IMR-90 (cell line): Measurements from ENCODE around the gene LPCAT4. TPM values are rescaled to one million over a fixed set of nuclear protein-coding genes. Genes with fewer than 3 reads are reported as not detected.

ENCODE experiments used
- ATAC-seq: fragments of 200-7000 bp; cut with Tn5 transposase; 2 replicates; pipeline ENCODE4 v1.9.1; 2020; ENCODE audit warnings: low read depth, mild to moderate bottlenecking, moderate library complexity
- BruUV-seq: library from RNA; stranded (reverse); fragments of 400-500 nt; replicated peaks from 2 replicates; lab custom pipeline; 2021; lab: Mats Ljungman, UMichigan
- CTCF ChIA-PET: fragments of 300-600 bp; formaldehyde crosslinking; extraction: SDS; loops from one replicate; lab custom pipeline; 2021; ENCODE audit warnings: antibody characterized with exemption; lab: Yijun Ruan, JAX
- POLR2A ChIA-PET: fragments of 300-600 bp; sonication (Branson Sonifier 250); formaldehyde crosslinking; loops from one replicate; lab custom pipeline; 2022; ENCODE audit warnings: antibody characterized with exemption; ENCODE audit not compliant: unreplicated experiment; lab: Charles Lee
- DNase-seq: peaks from one replicate; pipeline ENCODE4 v3.0.0; 2013
- H2AFZ ChIP-seq: replicated peaks from 2 replicates; pipeline ENCODE3; 2013; ENCODE audit warnings: low read length, mild to moderate bottlenecking; ENCODE audit not compliant: poor library complexity
- H2AK5ac ChIP-seq: 2 replicates; pipeline ENCODE4 v1.6.1; 2013; ENCODE audit warnings: low read depth, low read length, inconsistent platforms
- H2AK9ac ChIP-seq: replicated peaks from 2 replicates; pipeline ENCODE3; 2013; ENCODE audit warnings: mild to moderate bottlenecking, low read depth, low read length, moderate library complexity; ENCODE audit not compliant: poor library complexity
- H2BK120ac ChIP-seq: 2 replicates; pipeline ENCODE4 v1.6.1; 2013; ENCODE audit warnings: low read depth, low read length, inconsistent platforms
- H2BK15ac ChIP-seq: 3 replicates; pipeline ENCODE4 v1.6.1; 2013; ENCODE audit warnings: low read depth, low read length, inconsistent platforms
- H2BK20ac ChIP-seq: 2 replicates; pipeline ENCODE4 v1.6.1; 2013; ENCODE audit warnings: low read depth, mild to moderate bottlenecking, inconsistent platforms, low read length, moderate library complexity
- H2BK5ac ChIP-seq: 2 replicates; pipeline ENCODE4 v1.6.1; 2013; ENCODE audit warnings: mild to moderate bottlenecking, low read depth, low read length, inconsistent platforms; ENCODE audit not compliant: poor library complexity, severe bottlenecking
- H3K14ac ChIP-seq: replicated peaks from 2 replicates; pipeline ENCODE4 v1.6.1; 2013; ENCODE audit warnings: low read depth, low read length, inconsistent platforms
- H3K18ac ChIP-seq: 2 replicates; pipeline ENCODE4 v1.6.1; 2013; ENCODE audit warnings: low read depth, low read length, control low read depth
- H3K23ac ChIP-seq: 2 replicates; pipeline ENCODE4 v1.6.1; 2013; ENCODE audit warnings: low read depth, low read length, inconsistent platforms
- H3K27ac ChIP-seq: 2 replicates; pipeline ENCODE4 v1.5.1; 2013; ENCODE audit warnings: mild to moderate bottlenecking, control low read depth, low read length; ENCODE audit not compliant: insufficient read depth
- H3K27me3 ChIP-seq: 2 replicates; pipeline ENCODE4 v1.6.1; 2013; ENCODE audit warnings: low read length; ENCODE audit not compliant: control insufficient read depth, insufficient read depth
- H3K36me3 ChIP-seq: 2 replicates; pipeline ENCODE4 v1.6.1; 2013; ENCODE audit warnings: low read length, mixed read lengths; ENCODE audit not compliant: control insufficient read depth, insufficient read depth
- H3K4ac ChIP-seq: 2 replicates; pipeline ENCODE4 v1.6.1; 2013; ENCODE audit warnings: low read depth, low read length, inconsistent platforms
- H3K4me1 ChIP-seq: 2 replicates; pipeline ENCODE4 v1.6.1; 2013; ENCODE audit warnings: low read length, mixed read lengths; ENCODE audit not compliant: control insufficient read depth, insufficient read depth
- H3K4me2 ChIP-seq: 2 replicates; pipeline ENCODE4 v1.6.1; 2013; ENCODE audit warnings: low read depth, mild to moderate bottlenecking, control low read depth, low read length, moderate library complexity
- H3K4me3 ChIP-seq: 2 replicates; pipeline ENCODE4 v1.5.1; 2013; ENCODE audit warnings: low read depth, mild to moderate bottlenecking, control low read depth, low read length, moderate library complexity; ENCODE audit not compliant: insufficient read depth
- H3K56ac ChIP-seq: 2 replicates; pipeline ENCODE4 v1.6.1; 2013; ENCODE audit warnings: low read length, inconsistent platforms; ENCODE audit not compliant: insufficient read depth; ENCODE audit errors: extremely low read depth
- H3K79me1 ChIP-seq, 2 experiments: 2 replicates each; pipeline ENCODE4 v1.6.1; 2013; ENCODE audit warnings: low read length in 2 of 2, inconsistent platforms in 1 of 2, low read depth in 1 of 2
- H3K9ac ChIP-seq: 2 replicates; pipeline ENCODE4 v1.6.1; 2013; ENCODE audit warnings: low read depth, low read length, control low read depth
- H3K9me1 ChIP-seq: 2 replicates; pipeline ENCODE4 v1.6.1; 2013; ENCODE audit warnings: low read length, inconsistent platforms; ENCODE audit not compliant: insufficient read depth
- H3K9me3 ChIP-seq: 2 replicates; pipeline ENCODE4 v1.6.1; 2013; ENCODE audit warnings: low read length; ENCODE audit not compliant: control insufficient read depth, insufficient read depth
- H4K20me1 ChIP-seq: 2 replicates; pipeline ENCODE4 v1.6.1; 2013; ENCODE audit warnings: low read length, inconsistent platforms; ENCODE audit not compliant: insufficient read depth
- H4K5ac ChIP-seq: 2 replicates; pipeline ENCODE4 v1.6.1; 2013; ENCODE audit warnings: mild to moderate bottlenecking, low read depth, low read length, control low read depth
- H4K8ac ChIP-seq, 2 experiments: 2 replicates each; pipeline ENCODE4 v1.6.1; 2013; ENCODE audit warnings: low read depth in 2 of 2, low read length in 2 of 2, control low read depth in 1 of 2, inconsistent platforms in 1 of 2
- H4K91ac ChIP-seq: 2 replicates; pipeline ENCODE4 v1.6.1; 2013; ENCODE audit warnings: low read depth, low read length, inconsistent platforms; ENCODE audit not compliant: insufficient read depth
- BHLHE40 ChIP-seq: fragments of 150-350 bp; IDR thresholded peaks from 2 replicates; pipeline ENCODE4 v1.6.1; 2016; ENCODE audit warnings: mild to moderate bottlenecking, low read depth, low read length
- CEBPB ChIP-seq: IDR thresholded peaks from 2 replicates; pipeline ENCODE4 v1.6.1; 2012; ENCODE audit warnings: low read depth, low read length, improper control_type of control experiment
- CHD1 ChIP-seq: IDR thresholded peaks from 2 replicates; pipeline ENCODE4 v1.6.1; 2012; ENCODE audit warnings: low read depth, low read length, improper control_type of control experiment
- MXI1 ChIP-seq: IDR thresholded peaks from 2 replicates; pipeline ENCODE4 v1.6.1; 2012; ENCODE audit warnings: low read depth, mild to moderate bottlenecking, low read length, moderate library complexity, borderline replicate concordance
- NFE2L2 ChIP-seq: fragments of 150-350 bp; IDR thresholded peaks from 2 replicates; pipeline ENCODE4 v1.6.1; 2016; ENCODE audit warnings: low read depth, mild to moderate bottlenecking, low read length
- POLR2A ChIP-seq: IDR thresholded peaks from 2 replicates; pipeline ENCODE4 v1.6.1; 2012; ENCODE audit warnings: mild to moderate bottlenecking, low read depth, low read length
- RAD21 ChIP-seq: IDR thresholded peaks from 2 replicates; pipeline ENCODE4 v1.6.1; 2012; ENCODE audit warnings: low read length, improper control_type of control experiment
- RCOR1 ChIP-seq: IDR thresholded peaks from 2 replicates; pipeline ENCODE4 v1.6.1; 2012; ENCODE audit warnings: mild to moderate bottlenecking, low read length, improper control_type of control experiment; ENCODE audit not compliant: insufficient replicate concordance
- SMC3 ChIP-seq: fragments of 150-350 bp; IDR thresholded peaks from 2 replicates; pipeline ENCODE4 v1.6.1; 2016; ENCODE audit warnings: low read depth, mild to moderate bottlenecking, antibody characterized with exemption, low read length, moderate library complexity
- WGBS, 2 experiments: methylation state at CpG; one replicate each; pipeline versions ENCODE4 v1.1.5 to v1.1.7; 2013; ENCODE audit warnings: missing lambda C conversion rate in 2 of 2; ENCODE audit not compliant: insufficient read length in 1 of 2; ENCODE audit errors: extremely low coverage in 2 of 2; 5-methylcytosine and 5-hydroxymethylcytosine counted together
- dilution Hi-C: fragments of 300-500 bp; cut with HindIII; formaldehyde crosslinking; loops from one replicate; pipeline ENCODE4 v1.14.3; 2018; ENCODE audit warnings: low sequenced_read_pairs; ENCODE audit not compliant: unreplicated experiment
- in situ Hi-C: fragments of 300-500 bp; cut with MboI; formaldehyde crosslinking; loops from 3 replicates; pipeline ENCODE4 v1.14.3; 2019; ENCODE audit warnings: low sequenced_read_pairs, inconsistent platforms, mixed read lengths
- intact Hi-C: fragments of 100-400 bp; cut with micrococcal nuclease; formaldehyde crosslinking; loops from 2 replicates; pipeline ENCODE4 v1.10.0; 2022
- polyA plus RNA-seq, 3 experiments: library from polyadenylated mRNA; depleted of rRNA; stranded (reverse); fragments of >200 nt; gene quantifications; 2 replicates each; pipeline ENCODE4 v1.2.3, GENCODE V29; 2012; ENCODE audit warnings: low replicate concordance in 1 of 3
- total RNA-seq: library from RNA; depleted of rRNA; stranded (reverse); fragments of >200 nt; gene quantifications from 2 replicates; pipeline ENCODE4 v1.2.3, GENCODE V29; 2012
- TF ChIP-seq, protein P1 (sequence below): conservative IDR thresholded peaks from 2 replicates; pipeline ENCODE4 v1.5.1; 2012; ENCODE audit warnings: mild to moderate bottlenecking, low read depth, low read length, improper control_type of control experiment

Gene LPCAT4
- total and polyA plus RNA-seq, 2 of the 4 experiments (the other 2 are of a cell fraction): 3.8 to 44.4 TPM

DNA sequence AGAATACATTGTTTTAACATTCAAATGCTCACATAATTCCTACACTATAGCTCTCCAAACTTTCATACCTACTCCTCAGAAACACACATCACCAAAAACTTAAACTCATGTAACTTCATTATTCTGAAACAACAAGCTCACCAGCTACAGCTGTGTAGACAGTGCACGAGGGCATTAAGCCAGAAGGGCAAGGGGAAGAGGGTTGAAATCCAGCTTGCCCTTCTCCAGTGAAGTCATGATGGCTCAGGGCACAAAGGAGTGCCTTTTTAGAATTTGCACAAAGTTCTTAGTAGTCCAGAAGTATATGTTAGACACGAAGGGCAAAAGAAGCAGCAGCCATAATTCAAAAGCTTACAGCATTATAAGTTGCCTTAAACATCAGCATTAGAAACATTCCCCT, 38.0 kb downstream of the LPCAT4 start:
- POLR2A ChIA-PET: interaction anchor here (0.6 kb wide), 2 partner anchors 8 to 43 kb away, joined by 3 read pairs; no protein-coding TSS in a partner anchor
- no peaks in the 10 kb centered on the region for H3K9me1 ChIP-seq
- intact Hi-C loops: no loop called here

More for the DNA sequence above, 38.0 kb downstream of the LPCAT4 start:
- no peak overlapping the region for H4K8ac ChIP-seq
- no peaks in the 10 kb centered on the region for H3K9me3 ChIP-seq
- no peak overlapping the region for H3K23ac ChIP-seq
- no peak overlapping the region for H2BK120ac ChIP-seq
- CTCF ChIA-PET: interaction anchor here (1.1 kb wide), 1 partner anchor 87 kb away, joined by 5 read pairs; no protein-coding TSS in a partner anchor
- H4K5ac ChIP-seq: no peak overlapping the region
- no peak overlapping the region for H2BK5ac ChIP-seq
- H2BK20ac ChIP-seq: no peak overlapping the region
- H4K91ac ChIP-seq: no peak overlapping the region
- H3K56ac ChIP-seq: no peak overlapping the region
- no peak overlapping the region for H2AK9ac ChIP-seq
- H3K27ac ChIP-seq: no peak overlapping the region
- H3K27me3 ChIP-seq: no peaks in the 10 kb centered on the region
- H3K4ac ChIP-seq: no peak overlapping the region
- dilution Hi-C loops: no loop called here
- H2AFZ ChIP-seq: no peak overlapping the region
- H3K4me2 ChIP-seq: no peak overlapping the region
- H3K79me1 ChIP-seq: peaks cover 0 to 6% of the 10 kb centered on the region in 2 experiments; a peak in 1 of 4 replicates
- no peak overlapping the region for H3K9ac ChIP-seq
- DNase-seq (no peak), ATAC-seq (no peak)
- H3K36me3 ChIP-seq: no peaks in the 10 kb centered on the region
- H3K4me1 ChIP-seq: no peaks in the 10 kb centered on the region
- H4K20me1 ChIP-seq: no peaks in the 10 kb centered on the region
- no peak overlapping the region for H2AK5ac ChIP-seq
- H3K18ac ChIP-seq: no peak overlapping the region
- TF ChIP-seq RAD21: no peak
- no peak for TF ChIP-seq NFE2L2
- TF ChIP-seq POLR2A: no peak
- TF ChIP-seq SMC3: no peak
- TF ChIP-seq, protein P1, sequence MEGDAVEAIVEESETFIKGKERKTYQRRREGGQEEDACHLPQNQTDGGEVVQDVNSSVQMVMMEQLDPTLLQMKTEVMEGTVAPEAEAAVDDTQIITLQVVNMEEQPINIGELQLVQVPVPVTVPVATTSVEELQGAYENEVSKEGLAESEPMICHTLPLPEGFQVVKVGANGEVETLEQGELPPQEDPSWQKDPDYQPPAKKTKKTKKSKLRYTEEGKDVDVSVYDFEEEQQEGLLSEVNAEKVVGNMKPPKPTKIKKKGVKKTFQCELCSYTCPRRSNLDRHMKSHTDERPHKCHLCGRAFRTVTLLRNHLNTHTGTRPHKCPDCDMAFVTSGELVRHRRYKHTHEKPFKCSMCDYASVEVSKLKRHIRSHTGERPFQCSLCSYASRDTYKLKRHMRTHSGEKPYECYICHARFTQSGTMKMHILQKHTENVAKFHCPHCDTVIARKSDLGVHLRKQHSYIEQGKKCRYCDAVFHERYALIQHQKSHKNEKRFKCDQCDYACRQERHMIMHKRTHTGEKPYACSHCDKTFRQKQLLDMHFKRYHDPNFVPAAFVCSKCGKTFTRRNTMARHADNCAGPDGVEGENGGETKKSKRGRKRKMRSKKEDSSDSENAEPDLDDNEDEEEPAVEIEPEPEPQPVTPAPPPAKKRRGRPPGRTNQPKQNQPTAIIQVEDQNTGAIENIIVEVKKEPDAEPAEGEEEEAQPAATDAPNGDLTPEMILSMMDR: no peak
- TF ChIP-seq MXI1: no peak
- no peak for TF ChIP-seq CHD1
- no peak for TF ChIP-seq RCOR1
- no peak for TF ChIP-seq BHLHE40
- no peak for TF ChIP-seq CEBPB
- in situ Hi-C loops: no loop called here
- WGBS, 2 experiments: no CpG with 5 or more reads among the region's 2 CpGs
- no peak overlapping the region for H3K14ac ChIP-seq
- BruUV-seq: no TSS peak
- H3K4me3 ChIP-seq: no peak overlapping the region
- H2BK15ac ChIP-seq: no peak overlapping the region
